Activated naive CD4-positive, alpha-beta T cell (primary cell): ENCODE results near the gene PTRH1.
A peak's percentile ranks its signal among the peaks of the same experiment; 100 is the strongest.

Source experiments
- DNase-seq, 4 experiments: peaks; one replicate each; lab custom pipeline; 2025; lab: John Stamatoyannopoulos, UW

The PTRH1 gene

GRCh38 chr9:127741831-127742434 lies 26.5 kb upstream of the PTRH1 start:
- no peak for DNase-seq

DNA sequence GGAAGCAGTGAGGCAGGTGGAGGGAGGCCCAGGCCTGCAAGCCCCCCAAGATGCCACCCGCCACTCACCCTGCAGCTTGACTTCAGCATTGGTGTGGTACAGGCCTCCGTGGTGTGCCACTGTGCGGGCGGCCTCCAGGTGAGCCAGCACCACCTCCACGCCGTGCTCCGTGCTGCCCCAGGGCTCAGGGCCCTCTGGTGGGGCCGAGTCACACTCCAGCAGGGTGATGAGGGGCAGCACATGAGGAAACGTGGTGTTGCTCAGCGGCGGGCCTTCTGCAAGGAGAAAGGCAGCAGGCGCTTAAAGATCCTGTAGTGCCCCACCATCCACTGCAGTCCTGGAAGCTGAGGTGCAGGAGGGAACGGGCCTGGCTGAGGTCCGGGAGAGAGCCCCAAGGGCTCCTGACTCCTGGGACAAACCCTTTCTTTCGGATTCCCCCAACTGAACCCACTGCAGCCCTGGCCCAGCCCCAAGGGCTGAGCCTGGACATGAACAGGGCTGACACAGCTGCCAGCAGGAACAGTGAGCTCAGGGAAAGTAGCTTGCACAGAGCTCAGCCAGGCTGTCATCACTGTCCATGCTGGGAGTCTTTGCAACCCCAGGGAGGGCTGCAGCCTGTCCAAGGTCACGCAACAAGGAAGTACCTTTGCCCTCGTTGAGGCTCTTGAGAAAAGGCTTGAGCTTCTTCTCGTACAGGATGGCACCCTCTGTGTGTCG lies 24.3 kb upstream of the PTRH1 start:
- no peak for DNase-seq

DNA sequence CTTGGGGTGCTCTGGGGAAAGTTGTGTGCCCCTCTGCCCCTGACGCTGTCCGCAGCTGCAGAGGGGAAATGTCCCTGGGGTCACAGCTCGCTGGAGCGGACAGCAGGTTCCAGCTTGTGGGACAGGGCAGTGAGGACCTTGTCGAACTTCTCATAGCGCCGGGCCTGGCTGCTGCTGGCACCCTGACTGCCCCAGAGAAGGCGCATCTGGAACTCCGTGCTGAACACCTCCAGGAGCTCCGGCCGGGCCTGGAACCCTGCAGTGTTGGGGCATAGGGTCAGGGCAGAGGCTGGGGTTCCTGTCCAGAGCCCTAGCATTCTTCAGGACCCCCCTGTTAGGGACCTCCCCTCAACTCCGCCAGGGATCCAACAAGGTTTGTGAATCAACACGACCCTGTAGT lies 23.2 kb upstream of the PTRH1 start:
- DNase-seq, result no peak

- DNase-seq, result no peak
Measured at GRCh38 chr9:127735530-127736185, 20.2 kb upstream of the PTRH1 start.

GRCh38 chr9:127734747-127735529 lies 19.5 kb upstream of the PTRH1 start, which contains the start of gene TOR2A:
TSS of gene TOR2A (minus strand) at chr9:127735294. CDS start at chr9:127735270, 24 bp downstream.
- peak; percentile 95 to 98 (median 96) for DNase-seq

GRCh38 chr9:127734247-127734746 lies 18.8 kb upstream of the PTRH1 start:
- no peak for DNase-seq

- DNase-seq, result no peak
Measured at GRCh38 chr9:127733614-127734013, 18.2 kb upstream of the PTRH1 start.

- DNase-seq, result no peak
Measured at GRCh38 chr9:127732444-127732843, 17.0 kb upstream of the PTRH1 start.

DNA sequence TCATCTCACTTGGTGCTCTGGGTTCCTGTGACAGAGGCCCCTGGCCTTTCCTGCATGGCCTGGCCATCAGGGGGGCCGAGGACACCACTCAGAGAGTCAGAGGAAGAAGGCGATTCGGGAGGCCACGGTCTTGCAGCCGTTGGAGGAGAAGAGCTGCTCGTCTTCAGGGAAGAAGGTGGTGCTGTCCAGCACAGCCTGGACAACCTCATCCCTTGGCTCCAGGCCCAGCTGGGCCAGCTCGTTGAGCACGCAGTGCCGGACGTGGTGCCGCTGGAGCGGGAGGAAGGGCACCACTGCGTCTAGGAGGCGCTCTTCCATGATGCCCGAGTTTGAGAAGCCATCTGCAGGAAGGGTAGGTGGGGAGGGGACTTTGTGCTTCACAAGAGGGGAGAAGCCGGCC lies 16.5 kb upstream of the PTRH1 start:
- no peak for DNase-seq

- DNase-seq, result no peak
Measured at GRCh38 chr9:127730799-127731410, 15.4 kb upstream of the PTRH1 start.

GRCh38 chr9:127730262-127730661 lies 14.8 kb upstream of the PTRH1 start:
- DNase-seq, result no peak

DNA sequence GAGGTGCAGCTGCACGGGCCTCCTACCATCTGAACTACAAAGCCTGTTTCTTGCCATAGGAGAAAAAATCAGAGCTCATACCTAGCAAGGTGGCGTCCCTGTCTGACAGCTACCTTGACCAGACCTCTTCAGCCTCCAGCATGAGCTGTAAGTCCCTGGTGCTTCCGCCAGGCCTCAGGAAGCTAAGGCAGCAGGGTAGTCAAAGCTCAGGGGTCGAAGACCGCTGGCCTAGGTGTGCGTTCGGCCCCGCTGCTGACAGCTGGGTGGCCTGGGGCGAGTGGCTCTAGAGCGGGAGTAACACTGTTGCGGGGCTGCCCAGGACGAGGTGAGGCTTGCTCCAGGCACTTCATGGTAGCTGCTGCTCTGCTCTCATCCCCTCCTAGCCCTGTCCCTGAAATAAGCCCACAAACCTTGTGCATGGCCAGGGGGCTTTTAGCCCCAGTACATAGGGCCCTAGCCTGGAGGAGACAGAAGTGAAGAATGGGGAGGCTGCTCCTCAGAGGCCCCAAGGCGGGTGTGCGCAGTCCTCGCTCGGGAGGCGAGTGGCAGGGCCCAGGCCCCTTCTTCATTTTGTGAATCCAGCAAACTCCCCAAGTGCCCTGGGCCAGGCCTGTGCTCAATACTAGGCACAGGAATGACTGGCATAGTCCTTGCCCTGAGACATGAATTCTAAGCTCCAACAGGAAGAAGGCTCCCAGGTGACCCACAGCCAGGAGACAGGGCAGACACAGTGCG lies 14.2 kb upstream of the PTRH1 start:
- no peak for DNase-seq

- no peak for DNase-seq
Measured at GRCh38 chr9:127728808-127729207, 13.3 kb upstream of the PTRH1 start.

DNA sequence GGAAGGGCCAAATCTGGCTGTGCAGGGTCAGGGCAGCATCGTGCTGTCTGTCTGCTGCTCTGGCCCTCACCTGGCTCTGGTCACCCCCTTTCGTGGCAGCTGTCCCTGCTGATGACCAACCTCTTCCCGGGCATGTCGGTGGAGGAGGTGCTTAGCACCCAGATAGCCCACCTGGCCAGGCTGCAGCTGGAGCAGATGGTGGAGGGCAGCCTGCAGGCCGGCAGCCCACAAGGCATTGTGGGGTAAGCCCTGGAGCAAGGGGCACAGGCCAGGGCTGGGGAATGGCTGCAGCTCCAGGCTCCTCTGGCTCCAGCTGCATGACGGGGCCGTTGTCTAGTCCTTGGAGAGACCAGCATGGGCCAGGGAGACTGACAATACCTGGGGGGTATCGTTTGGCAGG lies 11.4 kb upstream of the PTRH1 start:
- no peak for DNase-seq

DNA sequence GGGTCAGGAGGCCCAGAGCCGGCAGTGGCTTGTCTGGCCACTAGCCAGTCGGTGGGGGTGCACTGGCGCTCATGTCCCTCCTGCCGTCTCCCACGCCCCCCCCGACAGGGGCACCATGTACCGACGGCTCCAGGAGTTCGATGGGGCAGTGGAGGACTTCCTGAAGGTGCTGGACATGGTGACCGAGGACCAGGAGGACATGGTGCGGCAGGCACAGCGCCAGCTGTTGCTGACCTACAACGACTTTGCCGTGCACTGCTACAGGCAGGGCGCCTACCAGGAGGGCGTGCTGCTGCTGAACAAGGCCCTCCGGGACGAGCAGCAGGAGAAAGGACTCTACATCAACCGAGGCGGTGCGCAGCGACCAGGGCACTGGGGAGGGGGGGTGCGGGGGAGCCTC lies 8.5 kb upstream of the PTRH1 start:
- DNase-seq, result no peak

DNA sequence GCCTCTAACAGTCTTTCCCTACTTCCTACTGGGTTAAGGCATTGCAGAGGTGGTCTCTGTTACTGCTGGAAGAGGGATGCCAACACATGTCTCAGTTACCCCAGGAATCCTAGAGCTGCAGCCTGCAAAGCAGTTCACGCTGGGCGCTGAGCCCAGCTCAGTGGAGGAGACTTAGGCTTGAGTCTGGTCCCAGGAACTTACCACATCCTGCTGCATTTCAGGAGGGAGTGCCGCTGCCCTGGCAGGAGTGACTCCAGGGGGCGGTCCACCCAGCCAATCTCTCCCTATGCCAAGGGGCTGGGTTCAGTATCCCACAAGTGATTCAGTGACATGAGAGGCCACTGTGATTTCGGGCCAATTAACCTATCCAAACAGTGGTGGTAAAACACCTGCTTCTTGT lies 8.0 kb upstream of the PTRH1 start:
- DNase-seq, result no peak

DNA sequence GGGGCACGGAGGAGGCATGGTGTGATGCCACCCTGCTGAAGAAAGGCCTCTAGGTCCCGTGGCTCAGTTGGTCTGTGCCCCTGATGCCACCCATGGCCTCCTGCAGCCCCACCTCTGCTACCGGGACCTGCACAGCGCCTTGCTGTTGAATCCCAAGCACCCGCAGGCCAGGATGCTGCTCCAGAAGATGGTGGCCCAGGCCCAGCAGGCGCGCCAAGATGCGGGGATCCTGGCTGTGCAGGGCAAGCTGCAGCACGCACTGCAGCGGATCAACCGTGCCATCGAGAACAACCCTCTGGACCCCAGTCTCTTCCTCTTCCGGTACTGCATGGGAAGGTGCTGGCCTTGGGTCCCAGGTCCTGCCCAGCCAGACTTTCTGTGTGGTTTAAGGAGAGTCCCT lies 7.5 kb upstream of the PTRH1 start:
- DNase-seq, result no peak

DNA sequence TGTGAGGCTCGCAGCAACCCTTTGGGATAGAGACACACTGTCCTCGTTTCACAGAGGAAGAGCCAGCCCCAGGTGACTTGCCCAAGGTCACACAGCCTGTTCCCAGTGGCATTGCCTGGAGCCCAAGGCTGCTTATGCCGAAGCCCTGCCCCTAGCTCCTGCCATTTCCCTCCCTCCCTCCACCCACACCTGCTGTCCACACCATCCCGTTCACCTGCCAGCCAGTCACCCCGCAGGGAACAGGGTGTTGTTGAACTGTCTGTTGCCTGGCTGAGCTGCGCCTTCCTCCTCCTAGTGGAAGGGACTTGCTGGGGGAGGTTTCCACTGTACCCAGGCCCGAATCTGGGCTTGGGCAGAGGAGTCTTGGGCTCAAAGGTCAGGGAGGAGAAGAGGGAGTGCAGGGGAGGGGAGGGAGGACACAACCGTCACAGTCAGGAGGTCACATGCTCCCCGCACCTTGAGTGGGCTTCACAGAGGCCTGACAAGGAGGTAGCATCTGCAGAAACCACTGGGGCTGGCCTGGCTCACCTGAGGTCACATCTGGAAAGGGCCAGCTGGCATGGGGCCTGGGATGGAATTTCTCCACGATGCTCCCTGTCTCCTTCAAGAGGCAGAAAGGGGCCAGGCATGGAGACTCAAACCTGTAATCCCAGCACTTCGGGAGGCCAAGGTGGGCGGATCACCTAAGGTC lies 6.7 kb upstream of the PTRH1 start:
- no peak for DNase-seq

GRCh38 chr9:127721391-127721821 lies 5.9 kb upstream of the PTRH1 start:
- no peak for DNase-seq

DNA sequence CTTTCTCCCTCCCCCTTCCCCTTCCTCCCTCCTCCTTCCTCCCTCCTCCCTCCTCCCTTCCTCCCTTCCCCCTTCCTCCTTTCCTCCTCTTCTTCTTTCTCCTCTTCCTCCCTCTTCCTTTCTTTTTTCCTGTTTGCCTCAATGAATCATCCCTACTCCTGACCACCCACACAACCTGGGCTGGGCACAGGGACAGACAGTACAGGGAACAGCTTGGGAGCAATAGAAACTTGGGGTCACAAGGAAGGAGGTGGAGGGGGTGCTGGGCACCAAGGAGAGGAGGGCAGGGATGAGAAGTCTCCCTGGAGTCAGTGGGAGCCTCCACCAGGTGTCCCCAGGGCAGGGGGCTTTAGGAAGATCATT lies 5.4 kb upstream of the PTRH1 start:
- no peak for DNase-seq
